HG02588 (cell line): ENCODE data around the gene KIF18B.
"Not testable (repeated sequence)": the region's sequence is repeated elsewhere in the genome, so short reads cannot be mapped to it uniquely, and the experiment has no call there.

Experiments used
- ATAC-seq: cut with Tn5 transposase; IDR thresholded peaks from one replicate; pipeline ENCODE4 v1.9.1; 2021; ENCODE audit warnings: mild to moderate bottlenecking, moderate library complexity; ENCODE audit not compliant: unreplicated experiment

The KIF18B gene

DNA sequence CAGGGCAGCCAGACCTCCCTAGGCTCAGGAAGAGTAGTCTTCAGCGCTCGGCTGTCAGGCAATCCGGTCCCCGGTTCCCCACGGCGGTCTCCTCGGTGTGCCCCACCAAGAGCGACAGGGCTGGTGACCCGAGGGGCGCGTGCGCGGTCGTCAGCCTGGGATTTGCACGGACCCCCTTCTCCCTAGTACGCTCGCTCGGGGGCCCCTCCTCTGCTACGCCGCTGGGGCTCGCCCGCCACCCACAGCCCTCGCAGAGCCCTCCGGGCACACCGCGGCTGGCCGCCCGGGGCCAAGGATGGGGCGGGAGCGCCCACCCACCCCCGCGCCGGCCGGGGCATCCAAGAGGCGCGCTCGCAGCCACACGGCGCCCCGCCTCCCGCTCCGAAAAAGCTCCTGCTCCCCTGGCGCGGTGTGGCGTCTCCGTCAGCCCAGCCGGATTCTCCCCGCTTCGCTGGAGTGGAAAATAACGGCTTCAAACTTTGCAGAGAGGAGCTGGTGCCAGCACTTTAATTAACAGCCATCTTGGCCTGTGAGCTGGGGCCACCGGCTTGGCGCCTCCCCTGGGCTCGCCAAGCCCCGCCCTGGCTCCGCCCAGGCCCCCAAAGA, 22.7 kb upstream of the KIF18B start:
- ATAC-seq: no peak

DNA sequence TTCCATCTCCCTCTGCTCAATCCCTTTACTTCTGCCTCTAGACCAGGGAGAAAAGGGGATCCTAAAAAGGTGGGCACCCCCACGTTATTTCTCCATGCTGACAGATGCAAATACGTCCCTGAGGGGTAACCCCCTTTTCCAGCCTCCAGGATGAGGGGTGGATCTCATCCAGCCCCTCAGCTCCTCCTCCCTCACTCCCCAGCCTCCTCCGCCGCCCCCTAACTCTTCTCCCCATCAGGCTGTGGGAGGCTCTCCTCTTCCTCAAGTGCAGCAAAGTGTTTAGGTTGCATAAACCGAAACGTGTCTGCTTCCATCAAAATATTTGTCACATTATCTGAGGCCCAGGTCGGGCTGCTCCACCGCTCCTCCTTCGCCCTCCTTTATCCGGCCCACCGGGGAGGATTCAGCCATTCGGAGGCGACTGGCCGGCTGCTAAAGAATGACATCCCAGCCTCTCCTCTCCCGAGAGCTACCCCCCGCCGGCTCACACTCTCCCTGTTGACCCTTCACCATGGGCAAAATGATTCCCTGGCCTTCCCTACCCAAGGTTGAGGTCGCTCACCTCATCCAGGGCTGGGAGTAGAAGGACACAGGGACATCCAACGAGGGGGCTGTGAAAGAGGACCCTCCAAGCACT, 21.7 kb upstream of the KIF18B start:
- no peak for ATAC-seq

DNA sequence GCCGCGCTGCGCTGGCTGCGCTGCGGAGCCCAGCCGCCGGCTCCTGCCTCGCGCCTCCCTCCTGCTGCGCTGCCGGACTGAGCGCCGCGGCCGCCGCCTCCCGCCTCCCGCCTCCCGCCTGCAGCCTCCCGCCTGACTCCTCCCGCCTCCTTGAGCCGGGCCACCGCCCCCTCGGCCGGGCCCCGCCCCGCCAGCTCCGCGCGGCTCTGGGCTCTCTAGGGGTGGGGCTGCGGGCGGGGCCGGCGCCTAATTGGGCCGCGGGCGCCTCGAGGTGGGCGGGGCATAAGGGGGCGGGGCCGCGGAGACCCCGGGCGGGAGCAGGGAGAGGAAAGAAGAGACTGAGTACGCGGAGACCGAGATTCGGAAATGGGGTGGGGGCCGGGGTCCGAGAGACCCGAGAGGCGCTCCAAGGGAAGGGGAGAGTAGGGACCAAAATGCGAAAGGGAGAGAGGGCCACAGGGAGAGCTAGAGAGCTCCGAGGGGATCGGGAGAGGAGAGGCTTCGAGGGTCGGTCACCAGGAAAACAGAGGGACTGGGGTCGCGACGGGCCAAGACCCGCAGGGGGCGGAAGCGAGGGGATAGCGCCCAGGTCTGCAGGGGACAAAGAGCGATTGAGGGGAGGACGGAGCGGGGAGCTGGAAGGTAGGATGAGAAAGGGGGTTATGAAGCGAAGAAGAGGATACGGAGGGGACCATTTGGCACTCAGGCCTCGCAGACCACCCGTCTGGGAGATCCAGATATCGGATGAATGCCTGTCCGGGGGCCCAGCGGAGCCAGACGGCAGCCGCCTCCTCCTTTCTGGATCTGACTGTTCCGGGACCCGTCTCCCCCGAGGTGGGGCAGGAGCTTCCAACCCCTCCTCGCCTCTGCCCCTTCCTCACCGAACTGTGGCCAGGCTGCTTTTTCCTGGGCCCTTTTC, 20.9 kb upstream of the KIF18B start, which contains the start of gene C1QL1:
TSS of gene C1QL1 (minus strand) at position 79 of the 919 bp plus-strand sequence. CDS start 255 bp downstream, outside the sequence.
- ATAC-seq: peak; percentile 80

DNA sequence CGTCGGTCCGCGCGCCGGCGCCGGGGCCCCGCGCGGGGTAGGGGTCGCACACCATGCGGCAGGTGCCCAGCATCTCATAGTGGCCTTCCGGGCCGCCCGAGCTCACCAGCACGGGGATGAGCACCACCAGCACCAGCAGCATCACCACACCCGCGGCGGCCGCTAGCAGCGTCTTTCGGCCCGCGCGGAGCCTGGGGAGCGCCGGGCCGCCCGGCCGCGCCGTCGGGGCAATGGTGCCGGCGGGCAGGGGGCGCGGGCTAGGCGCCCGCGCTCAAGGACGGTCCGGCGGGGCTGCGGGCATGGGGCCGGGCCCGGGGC, 20.3 kb upstream of the KIF18B start:
- ATAC-seq: no peak

DNA sequence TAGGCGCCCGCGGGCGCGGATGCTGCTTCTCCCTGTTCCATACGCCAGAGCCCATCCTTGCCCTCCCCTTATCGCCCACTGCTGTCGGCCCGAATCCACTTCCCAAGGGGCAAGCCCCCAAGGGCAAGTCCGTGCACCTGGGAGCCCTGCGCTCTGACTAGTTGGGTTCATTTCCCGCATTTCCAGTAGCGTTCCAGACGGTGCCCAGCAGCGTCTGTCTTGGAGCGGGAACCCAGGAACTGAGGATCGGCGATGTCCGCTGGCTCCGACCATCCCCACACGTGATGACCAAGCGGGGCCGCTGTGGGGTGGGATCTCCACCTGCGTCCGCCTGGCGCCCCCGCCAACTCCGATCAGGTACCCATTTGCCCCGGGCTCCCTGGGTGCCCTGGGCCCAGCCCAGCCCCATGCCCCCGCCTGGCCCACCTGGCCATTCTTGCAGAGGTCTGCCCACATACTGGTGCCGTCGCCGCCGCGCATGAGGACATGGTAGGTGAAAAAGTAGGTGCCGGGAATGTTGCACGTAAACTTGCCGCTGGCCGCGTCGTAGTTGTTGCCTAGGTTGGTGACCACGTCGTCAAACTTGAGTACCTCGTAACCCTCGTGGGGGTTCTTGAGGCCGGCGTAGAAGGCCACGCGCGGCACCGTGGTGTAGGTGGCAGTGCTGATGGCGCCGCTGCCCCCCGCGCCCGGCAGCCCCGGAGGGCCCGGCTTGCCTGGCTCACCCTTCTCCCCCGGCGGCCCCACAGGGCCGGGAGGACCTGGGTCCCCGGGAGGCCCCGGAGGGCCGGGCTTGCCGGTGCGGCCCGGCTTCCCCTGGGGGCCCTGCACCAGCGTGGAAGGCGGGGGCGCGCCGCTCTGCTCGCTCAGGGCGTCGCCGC, 19.7 kb upstream of the KIF18B start:
- ATAC-seq: no peak

DNA sequence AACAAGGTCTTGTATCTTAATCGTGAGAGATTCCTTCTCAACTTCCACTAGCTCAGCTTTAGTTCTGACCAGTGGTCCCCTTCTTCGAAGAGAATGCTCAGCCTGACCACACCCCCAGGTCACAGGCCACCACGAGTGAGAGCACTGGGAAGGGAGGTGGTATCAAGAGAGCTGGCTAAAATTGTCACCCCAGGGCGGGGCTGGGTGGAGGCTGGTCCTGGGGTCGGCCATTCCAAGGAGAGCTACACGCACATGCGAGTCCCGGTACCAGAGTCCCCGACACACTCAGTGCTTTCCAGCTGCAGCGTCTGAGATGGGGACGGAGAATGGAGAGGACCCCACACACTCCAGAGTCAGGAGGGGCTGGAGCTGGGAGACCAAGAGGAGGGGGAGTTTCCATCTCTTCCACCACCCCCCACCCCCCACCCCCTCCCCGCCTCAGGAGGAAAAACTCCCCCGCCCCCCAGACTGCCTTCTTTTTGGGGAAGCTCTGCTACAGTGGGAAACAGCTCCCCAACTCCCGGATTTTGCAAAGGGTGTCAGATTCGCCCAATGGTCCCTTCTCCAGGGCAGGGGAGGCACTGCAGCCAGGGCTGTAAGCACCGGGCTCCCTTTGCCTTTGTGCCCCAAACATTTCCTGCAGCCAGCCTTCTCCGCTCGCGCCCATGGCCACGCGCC, 18.9 kb upstream of the KIF18B start:
- no peak for ATAC-seq

GRCh38 chr17:44965481-44966234, 18.1 kb upstream of the KIF18B start:
- no peak for ATAC-seq

DNA sequence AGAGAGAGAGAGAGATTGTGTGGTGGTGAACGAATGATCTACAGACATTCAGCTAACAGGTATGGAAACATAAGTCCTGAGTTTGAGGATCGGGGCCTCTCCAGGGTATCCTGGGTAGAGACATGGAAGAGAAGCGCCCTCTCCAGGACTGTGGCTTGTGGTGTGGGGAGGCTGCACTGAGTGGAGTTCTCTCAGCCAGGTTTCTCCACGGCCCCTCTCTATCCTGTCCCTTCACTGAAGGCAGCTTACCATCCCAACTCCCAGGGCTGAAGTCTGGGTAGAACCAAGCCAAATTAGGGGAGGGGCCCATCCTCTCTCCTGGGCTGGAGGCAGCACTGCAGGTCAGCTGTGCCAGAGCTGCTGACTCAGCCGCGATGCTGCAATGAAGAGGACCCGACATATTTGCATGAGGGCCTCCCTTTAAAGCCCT, 14.4 kb upstream of the KIF18B start:
- ATAC-seq: no peak

- ATAC-seq: no peak
These were observed 13.1 kb upstream of the KIF18B start for GRCh38 chr17:44960691-44961090.

- no peak for ATAC-seq
These were observed 12.4 kb upstream of the KIF18B start for GRCh38 chr17:44959821-44960531.

DNA sequence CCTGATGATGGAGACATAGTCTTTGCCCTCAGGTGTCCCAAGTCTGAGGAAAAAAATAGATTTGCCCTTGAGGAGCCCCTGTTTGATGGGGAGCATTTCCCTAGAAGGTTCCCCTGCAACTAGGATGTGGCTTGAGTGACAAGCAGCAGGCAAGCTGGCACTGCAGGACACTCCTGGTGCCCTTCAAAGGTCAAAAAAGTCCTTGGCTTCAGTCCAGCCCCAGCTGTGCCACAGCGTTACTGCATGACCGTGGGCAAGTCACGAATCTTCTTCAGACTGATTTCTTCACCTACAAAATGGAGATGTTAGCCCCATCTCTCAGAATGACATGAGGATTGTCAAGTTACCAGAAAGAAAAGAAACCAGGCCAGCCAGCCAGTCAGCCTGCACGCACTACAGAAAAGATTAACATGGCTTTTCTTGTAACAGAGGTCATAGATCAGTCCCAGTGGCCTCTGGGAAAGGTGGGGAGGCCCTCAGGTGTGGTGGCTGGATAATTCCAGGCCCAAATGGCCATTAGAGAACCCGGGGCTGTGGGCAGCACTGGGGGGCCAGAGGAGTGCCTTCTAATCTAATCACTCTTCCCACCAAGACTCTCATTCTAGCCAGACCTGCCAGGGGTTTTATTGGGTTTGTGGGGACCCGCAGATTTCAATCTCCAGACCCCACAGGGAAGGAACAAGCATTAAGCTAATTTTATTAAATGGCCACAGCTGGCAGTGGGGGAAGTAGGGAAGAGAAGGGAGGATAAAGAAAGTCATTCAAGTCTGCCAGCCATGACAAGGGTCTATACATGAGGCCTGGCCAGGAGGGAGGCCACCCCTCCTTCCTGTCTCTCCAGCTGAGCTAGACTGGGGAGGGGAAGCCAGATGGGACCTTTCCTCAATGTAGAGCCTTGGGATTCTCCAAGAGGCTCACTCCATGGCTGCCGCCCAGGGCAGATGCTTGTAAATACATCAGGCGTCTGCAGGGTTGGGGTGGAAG, 9.7 kb upstream of the KIF18B start:
- no peak for ATAC-seq

DNA sequence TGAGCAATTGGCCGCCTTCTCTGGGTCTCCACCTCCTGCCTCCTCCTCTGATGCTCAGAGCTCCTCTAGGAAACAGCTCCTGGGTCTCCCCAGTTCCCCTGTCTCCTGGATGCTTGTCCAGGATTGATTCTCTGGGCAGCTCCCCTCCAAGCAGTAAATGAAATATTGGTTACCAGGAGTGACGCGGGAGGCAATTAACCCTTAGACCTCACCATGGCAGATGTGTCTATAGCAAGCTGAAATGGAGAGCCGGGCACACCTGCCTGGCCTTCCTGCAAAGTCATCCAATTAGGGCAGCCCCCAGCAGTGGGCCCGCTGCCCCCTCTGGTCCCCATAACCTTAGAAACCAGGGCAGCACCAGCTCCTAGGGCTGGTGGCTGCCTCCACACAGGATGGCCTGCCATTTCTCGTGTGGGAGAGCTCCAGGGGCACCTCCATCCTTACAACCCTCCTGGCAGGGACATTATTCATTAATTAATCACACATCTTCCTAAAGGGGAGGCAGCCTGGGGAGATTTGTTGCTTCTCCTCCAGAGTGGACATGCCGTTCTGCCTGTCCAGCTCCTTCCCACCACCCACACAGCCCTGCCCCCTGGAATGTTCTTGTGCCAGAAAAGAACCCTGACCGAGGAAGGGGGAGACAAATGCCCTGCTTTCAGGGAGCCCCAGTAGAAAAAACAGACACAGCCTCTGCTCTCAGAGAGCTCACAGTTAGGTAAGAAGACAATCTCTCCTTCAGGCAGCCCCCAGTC, 8.3 kb upstream of the KIF18B start:
- no peak for ATAC-seq

DNA sequence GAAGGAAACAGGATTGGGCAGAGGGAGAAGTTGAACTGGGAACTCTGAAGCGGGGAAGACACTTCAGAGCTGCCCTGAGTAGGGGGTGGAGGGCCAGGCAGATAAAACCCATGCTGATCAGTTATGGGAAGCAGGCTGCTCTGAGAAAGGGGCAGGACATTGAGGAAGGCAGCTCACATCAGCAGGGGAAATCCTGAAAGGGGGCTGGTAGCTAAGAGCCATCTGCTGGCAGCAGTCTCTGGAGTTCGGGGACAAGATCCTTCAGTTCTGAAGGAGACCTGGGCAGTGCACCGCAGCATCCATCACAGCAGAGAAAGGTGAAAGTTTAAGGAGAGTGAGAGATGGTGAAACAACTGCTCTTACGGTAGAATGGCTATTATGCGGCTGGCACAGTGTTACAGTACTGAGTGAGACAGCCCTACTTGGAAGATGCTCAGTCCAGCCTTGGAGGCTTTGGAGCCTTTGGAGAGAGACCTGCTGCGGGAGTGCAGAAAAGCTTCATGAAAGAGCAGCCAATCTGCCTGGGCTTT, 5.4 kb upstream of the KIF18B start:
- ATAC-seq: no peak

GRCh38 chr17:44948315-44948795, 782 bp upstream of the KIF18B start:
- ATAC-seq: no peak

DNA sequence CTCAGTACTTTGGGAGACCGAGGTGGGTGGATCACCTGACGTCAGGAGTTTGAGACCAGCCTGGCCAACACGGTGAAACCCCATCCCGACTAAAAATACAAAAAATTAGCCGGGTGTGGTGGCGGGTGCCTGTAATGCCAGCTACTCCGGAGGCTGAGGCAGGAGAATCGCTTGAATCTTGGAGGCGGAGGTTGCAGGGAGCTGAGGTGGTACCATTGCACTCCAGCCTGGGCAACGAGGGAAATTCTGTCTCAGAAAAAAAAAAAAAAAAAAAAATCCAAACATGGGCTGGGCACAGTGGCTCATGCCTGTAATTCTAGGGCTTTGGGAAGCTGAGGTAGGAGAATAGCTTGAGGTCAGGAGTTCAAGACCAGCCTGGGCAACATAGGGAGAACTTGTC, 1.9 kb downstream of the KIF18B start:
- not testable (repeated sequence) for ATAC-seq

DNA sequence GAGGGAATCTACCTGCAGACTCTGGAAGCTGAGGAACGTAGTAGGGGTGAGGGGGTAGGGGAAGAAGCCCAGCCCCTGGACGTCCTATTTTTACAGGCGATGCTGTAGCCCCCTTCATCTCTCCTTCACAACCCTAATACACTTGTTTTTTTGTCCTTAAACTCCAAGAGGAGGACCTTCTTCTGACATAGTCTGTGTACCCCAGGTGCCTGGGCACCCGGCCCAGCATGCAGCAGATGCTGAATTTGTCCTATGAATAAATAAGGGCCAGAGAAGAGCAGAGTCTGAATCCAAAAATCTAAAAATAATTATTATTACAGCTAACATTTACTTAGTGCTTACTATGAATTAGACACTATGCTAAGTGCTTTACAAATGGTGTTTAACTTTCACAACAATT, 5.1 kb downstream of the KIF18B start:
- no peak for ATAC-seq
